Measurements from ENCODE around the gene ARMS2. TPM values are rescaled to one million over a fixed set of nuclear protein-coding genes. Genes with fewer than 3 reads are reported as not detected.

Gene ARMS2
- total RNA-seq, 2 donors from 2014 or later: 0.43 TPM; not detected in 1

- peaks cover 0 to 12% of the 10 kb centered on the region in 2 donors for H3K36me3 Mint-ChIP-seq
- DNase-seq (ENCODE audit: low spot score in 2 of 2) (no peak), ATAC-seq (no peak)
- H3K27ac Mint-ChIP-seq: no peak overlapping the region
- no peaks in the 10 kb centered on the region for H3K9me3 Mint-ChIP-seq
Observed at GRCh38 chr10:122463466-122464249, 9.2 kb downstream of the ARMS2 start.

- peaks cover 0 to 12% of the 10 kb centered on the region in 2 donors for H3K36me3 Mint-ChIP-seq
- no peak for DNase-seq (ENCODE audit: low spot score in 2 of 2)
- no peak overlapping the region for H3K27ac Mint-ChIP-seq
- ATAC-seq: no peak
- no peaks in the 10 kb centered on the region for H3K9me3 Mint-ChIP-seq
Observed at GRCh38 chr10:122464250-122464510, 9.7 kb downstream of the ARMS2 start.

GRCh38 chr10:122464586-122464985, 10.1 kb downstream of the ARMS2 start:
- H3K27ac Mint-ChIP-seq: no peak overlapping the region
- H3K36me3 Mint-ChIP-seq: peaks cover 0 to 12% of the 10 kb centered on the region in 2 donors
- H3K9me3 Mint-ChIP-seq: no peaks in the 10 kb centered on the region
- no peak for DNase-seq (ENCODE audit: low spot score in 2 of 2)
- ATAC-seq: no peak

- H3K27ac Mint-ChIP-seq: no peak overlapping the region
- ATAC-seq (no peak), DNase-seq (ENCODE audit: low spot score in 2 of 2) (no peak)
- no peaks in the 10 kb centered on the region for H3K9me3 Mint-ChIP-seq
- H3K36me3 Mint-ChIP-seq: peaks cover 0 to 12% of the 10 kb centered on the region in 2 donors
Observed at GRCh38 chr10:122465401-122466040, 11.1 kb downstream of the ARMS2 start.

GRCh38 chr10:122466951-122467381, 12.5 kb downstream of the ARMS2 start:
- no peaks in the 10 kb centered on the region for H3K9me3 Mint-ChIP-seq
- H3K27ac Mint-ChIP-seq: no peak overlapping the region
- DNase-seq (ENCODE audit: low spot score in 2 of 2) (no peak), ATAC-seq (no peak)
- H3K36me3 Mint-ChIP-seq: peaks cover 0 to 12% of the 10 kb centered on the region in 2 donors

- no peaks in the 10 kb centered on the region for H3K9me3 Mint-ChIP-seq
- no peak overlapping the region for H3K27ac Mint-ChIP-seq
- DNase-seq (ENCODE audit: low spot score in 2 of 2): no peak
- peaks cover 0 to 8% of the 10 kb centered on the region in 2 donors for H3K36me3 Mint-ChIP-seq
- ATAC-seq: no peak
Observed at GRCh38 chr10:122467701-122468100, 13.2 kb downstream of the ARMS2 start.

GRCh38 chr10:122468307-122468925, 14.0 kb downstream of the ARMS2 start:
- Mint-ChIP-seq H3K36me3 (peaks cover 0 to 4% of the 10 kb centered on the region in 2 donors), H3K27ac (no peak overlapping the region), H3K9me3 (no peaks in the 10 kb centered on the region)

GRCh38 chr10:122468926-122469781, 14.7 kb downstream of the ARMS2 start:
- no peak for ATAC-seq
- no peak overlapping the region for H3K27ac Mint-ChIP-seq

More at GRCh38 chr10:122468307-122468925, 14.0 kb downstream of the ARMS2 start:
- DNase-seq (ENCODE audit: low spot score in 2 of 2) (no peak), ATAC-seq (no peak)

GRCh38 chr10:122469848-122470247, 15.4 kb downstream of the ARMS2 start:
- H3K27ac Mint-ChIP-seq: no peak overlapping the region
- ATAC-seq: no peak
- H3K36me3 Mint-ChIP-seq: no peaks in the 10 kb centered on the region
- H3K9me3 Mint-ChIP-seq: no peaks in the 10 kb centered on the region
- no peak for DNase-seq (ENCODE audit: low spot score in 2 of 2)

More at GRCh38 chr10:122468926-122469781, 14.7 kb downstream of the ARMS2 start:
- no peaks in the 10 kb centered on the region for H3K36me3 Mint-ChIP-seq
- H3K9me3 Mint-ChIP-seq: no peaks in the 10 kb centered on the region
- DNase-seq (ENCODE audit: low spot score in 2 of 2): no peak

- Mint-ChIP-seq H3K27ac (no peak overlapping the region), H3K9me3 (no peaks in the 10 kb centered on the region), H3K36me3 (no peaks in the 10 kb centered on the region)
- DNase-seq (ENCODE audit: low spot score in 2 of 2) (no peak), ATAC-seq (no peak)
Observed at GRCh38 chr10:122471531-122472177, 17.2 kb downstream of the ARMS2 start.

- no peak for ATAC-seq
- H3K27ac Mint-ChIP-seq: no peak overlapping the region
- no peaks in the 10 kb centered on the region for H3K9me3 Mint-ChIP-seq
- no peak for DNase-seq (ENCODE audit: low spot score in 2 of 2)
- no peaks in the 10 kb centered on the region for H3K36me3 Mint-ChIP-seq
Observed at GRCh38 chr10:122473116-122473515, 18.7 kb downstream of the ARMS2 start.

GRCh38 chr10:122474131-122474818, 19.8 kb downstream of the ARMS2 start:
- DNase-seq (ENCODE audit: low spot score in 2 of 2): no peak
- no peaks in the 10 kb centered on the region for H3K36me3 Mint-ChIP-seq
- no peak for ATAC-seq
- no peak overlapping the region for H3K27ac Mint-ChIP-seq
- no peaks in the 10 kb centered on the region for H3K9me3 Mint-ChIP-seq

- no peak overlapping the region for H3K27ac Mint-ChIP-seq
- no peaks in the 10 kb centered on the region for H3K9me3 Mint-ChIP-seq
- no peaks in the 10 kb centered on the region for H3K36me3 Mint-ChIP-seq
- ATAC-seq: no peak
- no peak for DNase-seq (ENCODE audit: low spot score in 2 of 2)
Observed at GRCh38 chr10:122475100-122475499, 20.6 kb downstream of the ARMS2 start.

GRCh38 chr10:122475591-122476332, 21.3 kb downstream of the ARMS2 start:
- ATAC-seq (no peak), DNase-seq (ENCODE audit: low spot score in 2 of 2) (no peak)
- Mint-ChIP-seq H3K27ac (no peak overlapping the region), H3K36me3 (no peaks in the 10 kb centered on the region), H3K9me3 (no peaks in the 10 kb centered on the region)

GRCh38 chr10:122476333-122476695, 21.9 kb downstream of the ARMS2 start:
- ATAC-seq (no peak), DNase-seq (ENCODE audit: low spot score in 2 of 2) (no peak)
- Mint-ChIP-seq H3K9me3 (no peaks in the 10 kb centered on the region), H3K36me3 (no peaks in the 10 kb centered on the region), H3K27ac (no peak overlapping the region)
